T-helper 17 cell (primary cell): ENCODE results near the gene LBR. TPM values are rescaled to one million over a fixed set of nuclear protein-coding genes. Genes with fewer than 3 reads are reported as not detected.
"Not testable (repeated sequence)": the region's sequence is repeated elsewhere in the genome, so short reads cannot be mapped to it uniquely, and the experiment has no call there.

Experiments used
- ATAC-seq: fragments of 150-1000 bp; cut with Tn5 transposase; 2 replicates; pipeline ENCODE4 v1.10.0; 2021; ENCODE audit warnings: mild to moderate bottlenecking, moderate library complexity
- DNase-seq, 3 donors: peaks; one replicate each; pipeline versions ENCODE4 v3.0.0 to v3.0.0-alpha.2; 2020 to 2021
- H3K9me3 ChIP-seq: one replicate; pipeline ENCODE4 v1.7.0; 2013; ENCODE audit warnings: low read length, mild to moderate bottlenecking; ENCODE audit not compliant: control insufficient read depth, poor library complexity, severe bottlenecking
- H3K27ac Mint-ChIP-seq: one replicate; pipeline ENCODE4 v1.8.0; 2022; ENCODE audit warnings: mild to moderate bottlenecking, moderate library complexity, mixed read lengths
- H3K27me3 Mint-ChIP-seq: one replicate; pipeline ENCODE4 v1.8.0; 2022; ENCODE audit warnings: mixed read lengths
- H3K36me3 Mint-ChIP-seq: one replicate; pipeline ENCODE4 v1.8.0; 2022; ENCODE audit warnings: low read depth, mixed read lengths
- H3K4me1 Mint-ChIP-seq: one replicate; pipeline ENCODE4 v1.8.0; 2022; ENCODE audit warnings: mild to moderate bottlenecking, mixed read lengths
- H3K4me3 Mint-ChIP-seq: one replicate; pipeline ENCODE4 v1.8.0; 2022; ENCODE audit warnings: mild to moderate bottlenecking, moderate library complexity, mixed read lengths
- total RNA-seq, 4 donors: library from RNA in 2 of 4; stranded (reverse) in 2 of 4; gene quantifications; one replicate each; pipeline ENCODE4 v1.2.3 and lab custom pipeline; 2022 to 2026

The LBR gene
- total RNA-seq, 2 donors from 2014 or later: 116 to 121 TPM

DNA sequence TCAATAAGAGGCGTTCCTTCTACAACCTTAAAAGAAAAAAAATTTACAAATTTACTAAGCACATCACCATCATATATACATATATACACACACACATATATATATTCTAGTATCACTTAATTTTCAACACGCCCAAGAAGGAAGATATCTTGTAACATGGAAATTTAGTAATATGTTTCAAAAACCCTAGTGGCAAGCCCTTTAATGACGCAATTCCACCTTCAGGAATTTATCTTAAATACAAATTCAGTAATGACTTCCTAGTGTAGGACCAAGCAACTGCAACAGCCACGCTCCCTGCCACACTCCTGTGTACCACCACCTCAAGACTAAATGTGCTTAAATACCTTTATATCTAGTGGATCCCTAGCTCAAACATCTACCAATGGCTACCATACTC lies 12.5 kb downstream of the LBR start:
- Mint-ChIP-seq H3K36me3 (peaks cover 12% of the 10 kb centered on the region), H3K27ac (peak overlapping the region; percentile 1), H3K4me1 (peaks cover 15% of the 10 kb centered on the region), H3K4me3 (no peak overlapping the region), H3K27me3 (no peaks in the 10 kb centered on the region)
- no peaks in the 10 kb centered on the region for H3K9me3 ChIP-seq
- no peak for DNase-seq
- ATAC-seq: no peak

DNA sequence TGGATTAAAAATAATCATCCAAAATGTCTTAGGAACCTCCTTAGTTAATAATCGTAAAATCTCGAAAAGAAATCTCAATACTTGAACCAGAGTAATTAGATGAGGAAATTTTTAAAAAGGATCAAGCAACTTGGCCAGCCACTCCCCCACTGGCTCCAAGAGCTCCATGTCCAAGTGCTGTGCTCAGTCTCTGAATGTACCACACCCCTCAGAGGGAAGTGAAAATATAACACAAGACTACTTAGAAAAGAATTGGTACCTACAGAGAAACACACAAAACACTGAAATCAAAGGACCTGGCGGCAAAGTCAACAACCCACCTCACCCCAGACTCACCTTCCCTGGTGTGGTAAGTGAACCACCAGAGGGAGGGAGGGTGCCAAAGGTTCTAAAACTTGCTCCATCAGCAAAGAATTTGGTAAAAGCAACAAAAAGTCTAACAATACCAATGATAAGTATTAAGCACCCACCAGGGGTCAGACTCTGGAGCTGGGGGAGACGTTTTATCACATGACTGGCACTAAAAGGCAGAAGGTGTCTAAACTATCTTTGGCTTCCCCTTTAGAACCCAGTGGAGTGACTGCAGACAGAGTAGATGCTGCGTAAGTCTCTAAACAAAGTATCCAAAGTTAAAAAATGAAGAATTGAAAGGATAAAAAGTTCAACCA lies 14.0 kb downstream of the LBR start:
- no peak overlapping the region for H3K27ac Mint-ChIP-seq
- peaks cover 15% of the 10 kb centered on the region for H3K4me1 Mint-ChIP-seq
- H3K36me3 Mint-ChIP-seq: peaks cover 9% of the 10 kb centered on the region
- H3K4me3 Mint-ChIP-seq: no peak overlapping the region
- H3K27me3 Mint-ChIP-seq: no peaks in the 10 kb centered on the region
- DNase-seq: no peak
- no peak for ATAC-seq
- H3K9me3 ChIP-seq: no peaks in the 10 kb centered on the region

DNA sequence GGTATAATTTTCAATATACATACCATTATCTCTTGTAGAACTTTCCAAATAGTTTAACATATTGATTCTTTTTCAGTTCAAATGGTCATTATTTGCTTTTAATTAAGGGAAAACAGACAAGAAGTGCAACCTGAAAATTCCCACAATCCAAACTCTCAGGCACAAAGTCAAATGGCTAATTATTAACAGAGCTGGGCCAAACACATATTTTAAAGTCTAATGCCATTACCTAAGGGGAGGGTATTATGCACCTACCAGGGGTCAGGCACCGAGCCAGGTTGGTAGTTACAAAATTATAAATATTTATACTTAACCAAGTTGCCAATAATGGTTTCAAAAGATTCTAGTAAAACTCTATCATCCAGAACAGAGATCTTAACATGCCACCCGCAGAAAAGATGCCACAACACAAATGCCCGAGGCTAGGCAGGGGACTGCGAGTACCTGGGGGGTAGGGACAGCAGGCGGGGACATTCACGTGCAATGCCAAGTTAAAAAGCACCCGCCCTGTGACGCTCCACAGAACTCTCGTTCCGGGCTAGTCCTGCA lies 15.0 kb downstream of the LBR start:
- no peak for ATAC-seq
- H3K36me3 Mint-ChIP-seq: peaks cover 7% of the 10 kb centered on the region
- H3K4me3 Mint-ChIP-seq: no peak overlapping the region

DNA sequence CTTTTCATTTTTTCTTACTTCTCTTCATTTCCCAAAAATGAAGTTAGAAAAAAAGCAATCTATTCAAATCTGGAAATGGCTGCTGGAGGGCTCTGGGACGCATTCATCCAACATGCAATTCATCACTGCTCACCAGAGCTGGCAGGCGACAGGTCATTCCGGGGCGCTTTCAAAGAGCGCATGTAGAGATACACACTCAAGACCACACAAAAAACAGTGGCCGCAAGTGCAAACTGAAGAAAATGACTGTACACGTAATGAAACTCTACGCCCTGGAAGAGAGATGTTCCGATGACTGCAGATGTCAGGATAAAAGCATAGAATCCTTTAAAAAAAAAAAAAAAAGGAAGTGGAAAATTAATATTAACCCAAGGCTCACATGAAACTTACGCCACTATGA lies 15.5 kb downstream of the LBR start:
- ATAC-seq (no peak), DNase-seq (no peak)
- H3K4me3 Mint-ChIP-seq: no peak overlapping the region
- H3K27me3 Mint-ChIP-seq: no peaks in the 10 kb centered on the region
- H3K4me1 Mint-ChIP-seq: peaks cover 11% of the 10 kb centered on the region
- H3K27ac Mint-ChIP-seq: no peak overlapping the region
- H3K9me3 ChIP-seq: no peaks in the 10 kb centered on the region
- peaks cover 7% of the 10 kb centered on the region for H3K36me3 Mint-ChIP-seq

More for the DNA sequence above, 15.0 kb downstream of the LBR start:
- DNase-seq: no peak
- Mint-ChIP-seq H3K4me1 (peaks cover 14% of the 10 kb centered on the region), H3K27me3 (no peaks in the 10 kb centered on the region), H3K27ac (no peak overlapping the region)
- no peaks in the 10 kb centered on the region for H3K9me3 ChIP-seq

DNA sequence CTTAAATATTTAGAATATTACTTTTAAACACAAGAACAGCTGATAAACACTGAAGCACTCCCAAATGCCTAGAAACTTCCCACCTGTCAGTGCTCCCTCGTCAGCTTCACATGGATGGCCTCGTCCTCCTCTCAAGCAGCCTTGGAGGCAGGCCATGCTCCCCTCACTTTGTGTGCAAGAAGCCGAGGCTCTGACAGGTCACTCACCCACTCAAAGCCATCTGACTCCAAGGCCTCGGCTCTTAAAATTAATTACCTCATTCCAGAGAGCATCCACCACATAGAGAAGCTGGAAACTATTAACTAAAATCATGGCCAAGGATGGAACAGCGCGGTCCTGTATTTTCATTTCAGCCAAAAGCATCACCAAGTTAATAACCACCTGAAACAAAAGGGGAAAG lies 17.8 kb downstream of the LBR start:
- DNase-seq (no peak), ATAC-seq (no peak)
- no peaks in the 10 kb centered on the region for H3K27me3 Mint-ChIP-seq
- H3K4me1 Mint-ChIP-seq: peaks cover 11% of the 10 kb centered on the region
- peaks cover 10% of the 10 kb centered on the region for H3K36me3 Mint-ChIP-seq
- no peak overlapping the region for H3K27ac Mint-ChIP-seq
- H3K9me3 ChIP-seq: no peaks in the 10 kb centered on the region
- no peak overlapping the region for H3K4me3 Mint-ChIP-seq

DNA sequence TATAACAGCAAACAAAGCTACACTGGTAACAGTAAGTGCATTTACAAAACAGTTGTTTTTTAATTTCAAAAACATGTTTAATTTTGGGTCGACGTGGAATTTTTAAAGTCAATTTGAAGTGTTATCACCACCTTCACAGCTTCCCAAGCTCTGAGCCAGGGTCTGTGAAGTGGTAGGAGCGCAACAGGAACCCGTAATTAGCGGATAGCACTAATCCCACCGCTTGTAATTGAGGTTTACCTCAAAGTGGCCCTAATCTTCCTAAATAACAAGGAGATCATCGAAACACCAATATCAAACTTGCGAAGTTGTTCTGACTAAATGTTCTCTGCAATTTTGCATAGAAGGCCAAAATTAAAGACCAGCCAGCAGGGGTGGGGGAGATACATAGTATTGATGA lies 18.8 kb downstream of the LBR start:
- Mint-ChIP-seq H3K4me1 (peaks cover 6% of the 10 kb centered on the region), H3K4me3 (no peak overlapping the region), H3K27ac (no peak overlapping the region), H3K27me3 (no peaks in the 10 kb centered on the region), H3K36me3 (peaks cover 5% of the 10 kb centered on the region)
- DNase-seq (no peak), ATAC-seq (no peak)
- H3K9me3 ChIP-seq: no peaks in the 10 kb centered on the region

DNA sequence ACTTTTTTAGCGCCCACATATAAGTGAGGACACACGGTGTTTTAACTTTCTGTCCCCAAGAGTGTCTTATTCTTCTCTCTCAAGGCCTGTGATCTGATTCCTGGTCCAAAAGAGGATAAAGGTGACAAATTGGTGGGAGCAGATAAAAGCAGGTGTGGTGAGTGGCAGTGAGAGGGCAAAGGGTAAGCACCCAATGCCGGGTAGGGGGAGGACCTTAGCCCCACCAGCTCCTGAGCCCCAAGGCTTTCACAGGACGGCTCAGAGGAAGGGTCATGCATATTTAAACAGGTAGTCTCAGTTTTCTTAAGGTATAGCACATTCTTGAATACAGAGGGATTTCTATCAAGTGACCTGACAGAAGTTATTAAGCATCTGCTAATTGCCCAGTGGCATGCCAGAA lies 19.6 kb downstream of the LBR start:
- H3K27ac Mint-ChIP-seq: no peak overlapping the region
- H3K4me1 Mint-ChIP-seq: peaks cover 11% of the 10 kb centered on the region

DNA sequence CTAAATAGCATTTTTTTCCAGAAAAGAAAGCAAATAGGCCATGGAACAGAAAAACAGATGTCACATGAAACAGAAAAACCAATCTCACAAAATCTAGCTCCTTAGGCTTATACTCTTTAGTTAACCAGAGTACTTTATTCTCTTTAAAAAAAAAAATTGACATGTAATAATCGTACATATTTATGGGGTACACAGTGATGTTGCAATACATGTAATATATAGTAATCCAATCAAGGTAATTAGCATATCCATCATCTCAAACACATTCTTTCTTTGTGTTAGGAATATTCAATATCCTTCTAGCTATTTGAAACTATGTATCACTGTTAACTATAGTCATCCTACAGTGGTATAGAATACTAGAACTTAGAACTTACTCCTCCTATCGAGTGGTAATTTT lies 20.1 kb downstream of the LBR start:
- ATAC-seq (no peak), DNase-seq (no peak)
- no peaks in the 10 kb centered on the region for H3K9me3 ChIP-seq
- Mint-ChIP-seq H3K27ac (no peak overlapping the region), H3K27me3 (no peaks in the 10 kb centered on the region), H3K36me3 (peaks cover 11% of the 10 kb centered on the region), H3K4me3 (no peak overlapping the region), H3K4me1 (peaks cover 11% of the 10 kb centered on the region)

More for the DNA sequence above, 19.6 kb downstream of the LBR start:
- peaks cover 8% of the 10 kb centered on the region for H3K36me3 Mint-ChIP-seq
- H3K4me3 Mint-ChIP-seq: no peak overlapping the region
- no peak for ATAC-seq
- DNase-seq: no peak
- no peaks in the 10 kb centered on the region for H3K9me3 ChIP-seq
- no peaks in the 10 kb centered on the region for H3K27me3 Mint-ChIP-seq

DNA sequence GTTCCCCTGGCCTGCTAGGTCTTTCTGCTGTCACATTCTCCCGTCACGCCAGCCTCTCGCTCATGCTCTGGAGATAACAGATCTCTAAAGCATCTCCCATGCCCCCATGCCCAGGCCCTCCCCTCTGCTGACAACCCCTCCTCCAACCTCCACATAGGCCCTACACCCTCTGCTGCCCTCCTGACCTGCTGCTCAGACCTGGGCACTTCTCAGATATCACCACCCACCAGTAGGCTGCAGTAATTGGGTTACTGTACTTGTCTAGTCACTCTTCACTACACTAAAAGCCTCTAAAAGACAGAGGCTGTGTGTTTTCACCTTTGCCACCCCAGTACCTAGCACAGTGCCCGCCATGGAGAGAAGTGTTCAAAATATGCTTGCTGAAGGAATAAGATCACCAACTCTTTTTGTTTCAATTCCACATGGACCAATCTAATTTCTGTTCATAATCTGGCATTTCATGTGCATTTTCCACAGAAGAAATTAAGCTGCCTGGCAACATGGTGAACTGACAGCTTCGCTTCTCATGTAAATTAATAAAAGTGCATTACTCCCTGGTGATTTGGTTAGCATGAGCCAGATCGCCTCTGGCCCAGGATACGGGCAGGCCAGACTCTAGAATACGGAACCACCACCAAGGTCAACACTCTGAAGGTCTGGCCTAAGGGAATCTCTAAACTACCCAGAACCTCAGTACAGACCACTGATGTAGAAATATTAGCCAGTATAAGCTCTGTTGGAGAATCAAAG lies 20.7 kb downstream of the LBR start:
- ATAC-seq: no peak
- no peak overlapping the region for H3K27ac Mint-ChIP-seq

DNA sequence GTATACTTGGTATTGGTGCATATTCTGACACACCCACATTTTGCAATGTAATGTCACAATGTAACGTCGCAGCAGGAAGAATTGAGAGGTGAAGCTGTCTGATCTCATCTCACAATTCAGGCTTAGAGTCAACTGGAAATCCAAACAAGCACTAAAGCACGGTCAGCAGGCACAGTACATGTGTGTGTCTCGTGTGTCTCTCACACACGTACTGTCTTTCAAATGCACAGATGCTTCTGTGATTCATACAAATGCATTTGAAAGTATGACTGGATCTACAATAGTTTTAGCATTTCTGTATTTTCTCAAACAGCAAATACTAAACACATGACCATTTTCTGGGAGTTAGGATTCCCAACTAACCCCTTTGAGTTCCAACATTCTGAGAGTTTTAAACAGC lies 26.9 kb downstream of the LBR start:
- Mint-ChIP-seq H3K4me3 (no peak overlapping the region), H3K4me1 (peaks cover 15% of the 10 kb centered on the region), H3K27ac (no peak overlapping the region), H3K27me3 (no peaks in the 10 kb centered on the region), H3K36me3 (peaks cover 9% of the 10 kb centered on the region)
- no peak for DNase-seq
- H3K9me3 ChIP-seq: no peaks in the 10 kb centered on the region
- ATAC-seq: no peak

More for the DNA sequence above, 20.7 kb downstream of the LBR start:
- no peak overlapping the region for H3K4me3 Mint-ChIP-seq
- no peaks in the 10 kb centered on the region for H3K27me3 Mint-ChIP-seq
- peaks cover 11% of the 10 kb centered on the region for H3K4me1 Mint-ChIP-seq
- no peak for DNase-seq
- H3K9me3 ChIP-seq: no peaks in the 10 kb centered on the region
- H3K36me3 Mint-ChIP-seq: peaks cover 11% of the 10 kb centered on the region

DNA sequence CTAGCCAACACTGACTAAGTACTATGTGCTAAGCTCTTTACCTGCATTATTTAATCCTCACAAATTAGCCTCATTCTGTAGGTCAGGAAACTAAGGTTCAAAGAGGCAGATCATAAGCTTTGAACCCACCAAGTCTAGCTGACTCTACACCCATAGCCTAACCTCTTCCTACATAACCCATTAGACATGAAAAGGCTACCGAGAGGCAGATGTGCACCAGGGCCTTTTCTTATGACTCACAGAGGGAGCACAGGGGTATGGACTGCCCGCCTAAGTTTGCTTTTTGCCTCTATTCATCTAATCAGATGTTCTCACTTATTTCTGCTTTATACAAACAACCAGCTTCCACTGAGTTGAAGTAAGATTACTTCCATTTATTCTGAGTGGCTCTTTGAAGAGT lies 31.5 kb downstream of the LBR start:
- DNase-seq: no peak
- H3K9me3 ChIP-seq: no peaks in the 10 kb centered on the region
- Mint-ChIP-seq H3K27me3 (no peaks in the 10 kb centered on the region), H3K36me3 (peaks cover 3% of the 10 kb centered on the region), H3K27ac (peak overlapping the region; percentile 43), H3K4me3 (no peak overlapping the region), H3K4me1 (peaks cover 9% of the 10 kb centered on the region)
- ATAC-seq: no peak

DNA sequence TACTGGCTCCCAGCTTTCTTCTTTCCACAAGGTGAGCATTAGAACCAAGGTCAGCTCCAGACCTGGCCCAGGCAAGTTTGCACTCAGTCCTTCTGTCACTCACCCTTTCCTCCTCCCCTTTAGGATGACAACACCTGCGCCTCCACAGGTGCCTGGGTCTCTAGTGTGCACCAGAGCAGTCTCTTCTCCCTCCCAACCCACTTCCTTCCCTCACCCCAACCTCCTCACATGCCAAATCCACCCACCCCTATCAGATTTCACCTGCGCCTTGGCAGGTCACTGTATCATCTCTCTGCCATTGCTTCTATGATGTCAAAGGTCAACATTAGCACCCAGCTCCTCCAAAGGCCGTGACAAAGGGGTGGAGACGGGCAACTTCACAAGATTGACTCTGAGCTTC lies 38.0 kb downstream of the LBR start:
- no peaks in the 10 kb centered on the region for H3K9me3 ChIP-seq
- ATAC-seq (no peak), DNase-seq (no peak)
- no peak overlapping the region for H3K4me3 Mint-ChIP-seq
- H3K4me1 Mint-ChIP-seq: peaks cover 6% of the 10 kb centered on the region
- no peaks in the 10 kb centered on the region for H3K36me3 Mint-ChIP-seq
- H3K27ac Mint-ChIP-seq: no peak overlapping the region
- no peaks in the 10 kb centered on the region for H3K27me3 Mint-ChIP-seq

DNA sequence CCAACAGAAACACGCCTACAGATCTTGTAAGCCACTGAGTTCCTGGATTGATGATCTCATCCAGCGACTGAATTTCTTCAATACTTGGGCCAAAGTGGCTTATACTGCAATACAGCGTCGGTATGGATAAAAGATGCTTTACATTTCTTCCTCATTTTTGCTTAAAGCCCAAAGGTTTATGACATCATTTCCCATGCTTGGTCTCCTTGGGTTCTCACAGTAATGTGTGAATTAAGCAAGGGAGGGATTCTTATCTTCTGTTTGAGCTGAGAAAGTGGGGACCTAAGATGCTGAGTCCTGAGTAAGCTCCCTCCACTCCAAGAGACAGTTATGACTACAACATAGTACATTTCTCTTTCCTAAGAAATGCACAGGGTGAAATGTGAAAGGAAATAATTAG lies 39.5 kb downstream of the LBR start:
- no peak for ATAC-seq
- no peak overlapping the region for H3K4me3 Mint-ChIP-seq
- peaks cover 6% of the 10 kb centered on the region for H3K4me1 Mint-ChIP-seq
- H3K27ac Mint-ChIP-seq: no peak overlapping the region
- no peaks in the 10 kb centered on the region for H3K9me3 ChIP-seq
- DNase-seq: no peak
- no peaks in the 10 kb centered on the region for H3K36me3 Mint-ChIP-seq
- no peaks in the 10 kb centered on the region for H3K27me3 Mint-ChIP-seq

DNA sequence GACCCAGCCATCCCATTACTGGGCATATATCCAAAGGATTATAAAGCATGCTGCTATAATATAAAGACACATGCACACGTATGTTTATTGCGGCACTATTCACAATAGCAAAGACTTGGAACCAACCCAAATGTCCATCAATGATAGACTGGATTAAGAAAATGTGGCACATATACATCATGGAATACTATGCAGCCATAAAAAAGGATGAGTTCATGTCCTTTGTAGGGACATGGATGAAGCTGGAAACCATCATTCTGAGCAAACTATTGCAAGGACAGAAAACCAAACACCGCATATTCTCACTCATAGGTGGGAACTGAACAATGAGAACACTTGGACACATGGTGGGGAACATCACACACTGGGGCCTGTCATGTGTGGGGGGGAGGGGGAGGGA lies 41.0 kb downstream of the LBR start:
- H3K4me1 Mint-ChIP-seq, H3K4me3 Mint-ChIP-seq, ATAC-seq, DNase-seq, H3K36me3 Mint-ChIP-seq, H3K27me3 Mint-ChIP-seq, H3K9me3 ChIP-seq, H3K27ac Mint-ChIP-seq: not testable (repeated sequence)
